Osteoblast (primary cell): Measurements from ENCODE around the gene THAP7. TPM values are rescaled to one million over a fixed set of nuclear protein-coding genes. Genes with fewer than 3 reads are reported as not detected.

Experiments
- DNase-seq: peaks from one replicate; pipeline ENCODE4 v3.0.0; 2011; ENCODE audit warnings: low spot score, mixed read lengths; ENCODE audit not compliant: insufficient read length; ENCODE audit errors: missing footprints
- H2AFZ ChIP-seq: 2 replicates; pipeline ENCODE4 v1.6.0; 2011; ENCODE audit warnings: mild to moderate bottlenecking, low read length
- H3K27ac ChIP-seq: 2 replicates; pipeline ENCODE4 v1.5.1; 2011; ENCODE audit warnings: mild to moderate bottlenecking, low read depth, low read length, moderate library complexity
- H3K27me3 ChIP-seq: 2 replicates; pipeline ENCODE4 v1.6.0; 2012; ENCODE audit warnings: mild to moderate bottlenecking, control low read depth, inconsistent platforms, low read length, moderate library complexity; ENCODE audit not compliant: insufficient read depth
- H3K36me3 ChIP-seq: 2 replicates; pipeline ENCODE4 v1.5.1; 2011; ENCODE audit warnings: mild to moderate bottlenecking, low read length, control low read depth, moderate library complexity; ENCODE audit not compliant: insufficient read depth
- H3K4me1 ChIP-seq: 2 replicates; pipeline ENCODE4 v1.5.1; 2011; ENCODE audit warnings: mild to moderate bottlenecking, low read length, control low read depth, moderate library complexity; ENCODE audit not compliant: insufficient read depth
- H3K4me2 ChIP-seq: 2 replicates; pipeline ENCODE4 v1.6.0; 2011; ENCODE audit warnings: mild to moderate bottlenecking, low read length; ENCODE audit not compliant: insufficient read depth
- H3K4me3 ChIP-seq: fragments of 200-600 bp; sonication (generic); 3 replicates; pipeline ENCODE4 v1.5.1; 2012; ENCODE audit warnings: mild to moderate bottlenecking, low read length, inconsistent platforms; ENCODE audit not compliant: insufficient read depth
- H3K79me2 ChIP-seq: 2 replicates; pipeline ENCODE4 v1.6.0; 2012; ENCODE audit warnings: mild to moderate bottlenecking, low read length, control low read depth, inconsistent platforms; ENCODE audit not compliant: insufficient read depth
- H3K9me3 ChIP-seq: 2 replicates; pipeline ENCODE4 v1.5.1; 2011; ENCODE audit warnings: low read depth, low read length, control low read depth
- H4K20me1 ChIP-seq: 2 replicates; pipeline ENCODE4 v1.6.0; 2012; ENCODE audit warnings: mild to moderate bottlenecking, low read length, control low read depth; ENCODE audit not compliant: insufficient read depth
- total RNA-seq: library from RNA; depleted of rRNA; stranded (reverse); fragments of >200 nt; gene quantifications from 2 replicates; pipeline ENCODE4 v1.2.3, GENCODE V29; 2012
- TF ChIP-seq, protein P1 (sequence below): IDR thresholded peaks from 2 replicates; pipeline ENCODE4 v1.5.1; 2011; ENCODE audit warnings: mild to moderate bottlenecking, low read depth, low read length, moderate library complexity; ENCODE audit errors: extremely low read depth

Gene THAP7
- total RNA-seq, 1 donor = 24.2 TPM

DNA sequence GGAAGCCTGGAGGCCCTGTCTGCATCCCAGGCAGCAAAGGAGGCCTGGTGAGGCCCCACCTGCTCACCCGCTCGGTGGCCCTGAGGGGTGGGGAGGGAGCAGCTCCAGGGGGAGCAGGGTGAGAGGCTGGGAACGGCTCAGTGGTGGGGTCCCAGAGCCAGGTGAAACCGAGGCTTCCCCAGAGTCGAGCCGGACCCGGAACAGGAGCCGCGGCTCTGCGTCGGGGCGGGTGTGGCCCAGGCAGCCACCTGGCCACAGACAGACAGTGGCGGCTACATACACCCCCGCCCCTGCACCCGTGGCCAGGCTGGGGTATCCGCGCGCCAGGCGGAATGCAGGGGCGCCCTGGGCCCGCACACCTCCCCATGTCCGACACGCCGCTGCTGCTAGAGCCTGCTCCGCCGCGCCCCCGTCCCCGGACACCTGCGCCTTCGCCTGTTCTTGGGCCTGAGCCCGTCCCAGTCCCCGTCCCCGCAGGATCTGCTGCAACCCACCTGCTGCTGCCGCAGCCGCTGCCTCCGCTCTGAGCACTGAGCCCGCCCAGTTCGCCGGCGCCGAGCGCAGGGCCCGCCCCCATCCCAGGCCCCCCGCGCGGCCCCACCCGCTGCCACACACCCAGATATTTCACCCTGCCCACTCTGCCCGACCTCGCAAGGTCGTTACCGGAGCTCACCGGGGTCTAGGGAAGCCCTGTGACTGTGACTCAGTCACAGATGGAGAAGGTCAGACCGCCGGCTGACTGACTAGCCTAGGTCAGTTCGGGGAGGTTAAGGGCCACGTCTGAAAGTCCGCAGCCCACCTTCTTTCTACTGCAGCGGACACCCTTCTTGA, 30.3 kb upstream of the THAP7 start, which contains the start of gene SLC7A4:
TSS of gene SLC7A4 (minus strand) at position 525 of the 831 bp plus-strand sequence. CDS start 749 bp downstream, outside the sequence.
- H3K4me3 ChIP-seq = peak within 1 kb of the TSS; percentile 40
- peaks cover 32% of the 10 kb centered on the region for H3K27me3 ChIP-seq
- H3K79me2 ChIP-seq = no peaks in the 10 kb centered on the region
- no peaks in the 10 kb centered on the region for H4K20me1 ChIP-seq
- no peak within 1 kb of the TSS for H3K27ac ChIP-seq
- peaks cover 6% of the 10 kb centered on the region for H3K4me1 ChIP-seq
- no peaks in the 10 kb centered on the region for H3K9me3 ChIP-seq
- TF ChIP-seq, protein P1, sequence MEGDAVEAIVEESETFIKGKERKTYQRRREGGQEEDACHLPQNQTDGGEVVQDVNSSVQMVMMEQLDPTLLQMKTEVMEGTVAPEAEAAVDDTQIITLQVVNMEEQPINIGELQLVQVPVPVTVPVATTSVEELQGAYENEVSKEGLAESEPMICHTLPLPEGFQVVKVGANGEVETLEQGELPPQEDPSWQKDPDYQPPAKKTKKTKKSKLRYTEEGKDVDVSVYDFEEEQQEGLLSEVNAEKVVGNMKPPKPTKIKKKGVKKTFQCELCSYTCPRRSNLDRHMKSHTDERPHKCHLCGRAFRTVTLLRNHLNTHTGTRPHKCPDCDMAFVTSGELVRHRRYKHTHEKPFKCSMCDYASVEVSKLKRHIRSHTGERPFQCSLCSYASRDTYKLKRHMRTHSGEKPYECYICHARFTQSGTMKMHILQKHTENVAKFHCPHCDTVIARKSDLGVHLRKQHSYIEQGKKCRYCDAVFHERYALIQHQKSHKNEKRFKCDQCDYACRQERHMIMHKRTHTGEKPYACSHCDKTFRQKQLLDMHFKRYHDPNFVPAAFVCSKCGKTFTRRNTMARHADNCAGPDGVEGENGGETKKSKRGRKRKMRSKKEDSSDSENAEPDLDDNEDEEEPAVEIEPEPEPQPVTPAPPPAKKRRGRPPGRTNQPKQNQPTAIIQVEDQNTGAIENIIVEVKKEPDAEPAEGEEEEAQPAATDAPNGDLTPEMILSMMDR = no peak
- DNase-seq = peak; percentile 80
- no peaks in the 10 kb centered on the region for H3K36me3 ChIP-seq
- peak within 1 kb of the TSS; percentile 53 for H3K4me2 ChIP-seq
- H2AFZ ChIP-seq = no peak within 1 kb of the TSS

DNA sequence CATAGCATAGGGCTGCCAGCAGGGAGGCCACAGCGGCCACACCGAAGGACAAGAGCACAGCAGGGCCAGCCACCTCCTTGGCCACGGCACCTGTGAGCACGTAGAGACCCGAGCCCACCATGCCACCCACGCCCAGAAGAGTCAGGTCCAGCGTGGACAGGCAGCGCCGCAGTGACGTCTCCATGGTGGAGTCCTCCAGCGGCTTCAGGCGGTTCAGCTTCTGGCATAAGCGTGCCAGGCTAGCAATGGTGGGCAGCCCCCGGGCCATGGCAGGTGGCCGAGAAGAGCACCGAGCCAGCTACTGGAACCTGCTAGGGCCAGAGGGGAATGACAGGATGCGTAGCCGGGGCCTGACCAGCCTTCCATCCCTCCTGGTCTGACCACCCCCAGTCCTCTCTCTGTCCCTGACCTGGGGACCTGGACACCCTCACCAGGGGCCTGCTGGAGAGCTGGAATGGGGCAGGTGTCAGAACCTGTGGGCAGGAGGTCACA, 29.7 kb upstream of the THAP7 start:
- Histone ChIP-seq H3K4me2 (no peak overlapping the region), H4K20me1 (no peaks in the 10 kb centered on the region), H3K4me1 (peaks cover 8% of the 10 kb centered on the region), H3K36me3 (no peaks in the 10 kb centered on the region), H3K4me3 (no peak overlapping the region), H2AFZ (no peak overlapping the region), H3K79me2 (no peaks in the 10 kb centered on the region), H3K9me3 (no peaks in the 10 kb centered on the region), H3K27me3 (peaks cover 32% of the 10 kb centered on the region), H3K27ac (no peak overlapping the region)
- TF ChIP-seq, protein P1 = no peak
- DNase-seq = peak; percentile 78

DNA sequence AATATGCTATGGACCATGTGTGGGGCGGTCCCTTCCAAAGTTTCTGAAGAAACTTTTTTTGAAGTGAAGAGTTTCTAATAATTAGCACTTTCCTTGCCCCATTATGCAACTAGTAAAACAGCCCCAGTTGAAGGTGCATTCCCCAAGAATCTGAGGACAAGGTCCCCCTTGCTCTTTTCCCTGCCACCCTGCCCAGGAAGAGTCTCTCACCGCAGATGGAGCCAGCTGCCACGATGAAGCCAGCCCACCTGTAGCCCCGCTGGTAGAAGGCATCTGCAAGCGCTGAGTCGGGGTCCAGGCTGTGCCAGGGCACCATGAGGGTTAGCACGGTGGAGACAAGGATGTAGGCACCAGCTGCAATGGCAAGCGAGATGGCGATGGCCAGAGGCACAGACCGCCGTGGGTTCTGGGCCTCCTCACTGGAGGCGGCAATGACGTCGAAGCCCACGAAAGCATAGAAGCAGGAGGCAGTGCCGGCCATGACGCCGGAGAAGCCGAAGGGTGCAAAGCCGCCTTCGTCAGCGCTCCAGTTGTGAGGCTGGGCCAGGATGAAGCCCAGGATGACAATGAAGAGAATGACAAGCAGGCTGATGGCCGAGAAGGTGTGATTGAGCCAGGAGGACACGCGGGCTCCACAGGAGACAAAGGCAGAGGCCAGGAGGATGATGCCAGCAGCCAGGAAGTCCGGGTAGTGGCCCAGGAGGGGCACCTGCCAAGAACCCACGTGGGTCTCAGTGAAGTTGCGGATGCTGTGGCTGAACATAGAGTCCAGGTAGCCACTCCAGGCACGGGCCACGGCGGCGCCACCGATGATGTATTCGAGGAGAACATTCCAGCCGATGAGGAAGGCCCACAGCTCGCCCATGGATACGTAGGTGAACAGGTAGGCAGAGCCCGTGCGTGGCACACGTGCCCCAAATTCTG, 29.0 kb upstream of the THAP7 start:
- H3K27ac ChIP-seq = no peak overlapping the region
- H4K20me1 ChIP-seq = no peaks in the 10 kb centered on the region
- H3K4me1 ChIP-seq = peaks cover 8% of the 10 kb centered on the region
- TF ChIP-seq, protein P1 = no peak
- no peak overlapping the region for H2AFZ ChIP-seq
- no peaks in the 10 kb centered on the region for H3K9me3 ChIP-seq
- peaks cover 32% of the 10 kb centered on the region for H3K27me3 ChIP-seq
- H3K4me3 ChIP-seq = no peak overlapping the region
- DNase-seq = peak; percentile 80
- H3K4me2 ChIP-seq = no peak overlapping the region
- H3K79me2 ChIP-seq = no peaks in the 10 kb centered on the region
- H3K36me3 ChIP-seq = no peaks in the 10 kb centered on the region
